IMR-90 (cell line): Measurements from ENCODE around the gene PARVB. TPM values are rescaled to one million over a fixed set of nuclear protein-coding genes. Genes with fewer than 3 reads are reported as not detected.
A peak's percentile ranks its signal among the peaks of the same experiment; 100 is the strongest.

Experiments
- ATAC-seq: fragments of 200-7000 bp; cut with Tn5 transposase; 2 replicates; pipeline ENCODE4 v1.9.1; 2020; ENCODE audit warnings: low read depth, mild to moderate bottlenecking, moderate library complexity
- BruUV-seq: library from RNA; stranded (reverse); fragments of 400-500 nt; replicated peaks from 2 replicates; lab custom pipeline; 2021; lab: Mats Ljungman, UMichigan
- CTCF ChIA-PET: fragments of 300-600 bp; formaldehyde crosslinking; extraction: SDS; loops from one replicate; lab custom pipeline; 2021; ENCODE audit warnings: antibody characterized with exemption; lab: Yijun Ruan, JAX
- POLR2A ChIA-PET: fragments of 300-600 bp; sonication (Branson Sonifier 250); formaldehyde crosslinking; loops from one replicate; lab custom pipeline; 2022; ENCODE audit warnings: antibody characterized with exemption; ENCODE audit not compliant: unreplicated experiment; lab: Charles Lee
- DNase-seq: peaks from one replicate; pipeline ENCODE4 v3.0.0; 2013
- H2AFZ ChIP-seq: replicated peaks from 2 replicates; pipeline ENCODE3; 2013; ENCODE audit warnings: low read length, mild to moderate bottlenecking; ENCODE audit not compliant: poor library complexity
- H2AK5ac ChIP-seq: 2 replicates; pipeline ENCODE4 v1.6.1; 2013; ENCODE audit warnings: low read depth, low read length, inconsistent platforms
- H2AK9ac ChIP-seq: replicated peaks from 2 replicates; pipeline ENCODE3; 2013; ENCODE audit warnings: mild to moderate bottlenecking, low read depth, low read length, moderate library complexity; ENCODE audit not compliant: poor library complexity
- H2BK120ac ChIP-seq: 2 replicates; pipeline ENCODE4 v1.6.1; 2013; ENCODE audit warnings: low read depth, low read length, inconsistent platforms
- H2BK15ac ChIP-seq: 3 replicates; pipeline ENCODE4 v1.6.1; 2013; ENCODE audit warnings: low read depth, low read length, inconsistent platforms
- H2BK20ac ChIP-seq: 2 replicates; pipeline ENCODE4 v1.6.1; 2013; ENCODE audit warnings: low read depth, mild to moderate bottlenecking, inconsistent platforms, low read length, moderate library complexity
- H2BK5ac ChIP-seq: 2 replicates; pipeline ENCODE4 v1.6.1; 2013; ENCODE audit warnings: mild to moderate bottlenecking, low read depth, low read length, inconsistent platforms; ENCODE audit not compliant: poor library complexity, severe bottlenecking
- H3K14ac ChIP-seq: replicated peaks from 2 replicates; pipeline ENCODE4 v1.6.1; 2013; ENCODE audit warnings: low read depth, low read length, inconsistent platforms
- H3K18ac ChIP-seq: 2 replicates; pipeline ENCODE4 v1.6.1; 2013; ENCODE audit warnings: low read depth, low read length, control low read depth
- H3K23ac ChIP-seq: 2 replicates; pipeline ENCODE4 v1.6.1; 2013; ENCODE audit warnings: low read depth, low read length, inconsistent platforms
- H3K27ac ChIP-seq: 2 replicates; pipeline ENCODE4 v1.5.1; 2013; ENCODE audit warnings: mild to moderate bottlenecking, control low read depth, low read length; ENCODE audit not compliant: insufficient read depth
- H3K27me3 ChIP-seq: 2 replicates; pipeline ENCODE4 v1.6.1; 2013; ENCODE audit warnings: low read length; ENCODE audit not compliant: control insufficient read depth, insufficient read depth
- H3K36me3 ChIP-seq: 2 replicates; pipeline ENCODE4 v1.6.1; 2013; ENCODE audit warnings: low read length, mixed read lengths; ENCODE audit not compliant: control insufficient read depth, insufficient read depth
- H3K4ac ChIP-seq: 2 replicates; pipeline ENCODE4 v1.6.1; 2013; ENCODE audit warnings: low read depth, low read length, inconsistent platforms
- H3K4me1 ChIP-seq: 2 replicates; pipeline ENCODE4 v1.6.1; 2013; ENCODE audit warnings: low read length, mixed read lengths; ENCODE audit not compliant: control insufficient read depth, insufficient read depth
- H3K4me2 ChIP-seq: 2 replicates; pipeline ENCODE4 v1.6.1; 2013; ENCODE audit warnings: low read depth, mild to moderate bottlenecking, control low read depth, low read length, moderate library complexity
- H3K4me3 ChIP-seq: 2 replicates; pipeline ENCODE4 v1.5.1; 2013; ENCODE audit warnings: low read depth, mild to moderate bottlenecking, control low read depth, low read length, moderate library complexity; ENCODE audit not compliant: insufficient read depth
- H3K56ac ChIP-seq: 2 replicates; pipeline ENCODE4 v1.6.1; 2013; ENCODE audit warnings: low read length, inconsistent platforms; ENCODE audit not compliant: insufficient read depth; ENCODE audit errors: extremely low read depth
- H3K79me1 ChIP-seq, 2 experiments: 2 replicates each; pipeline ENCODE4 v1.6.1; 2013; ENCODE audit warnings: low read length in 2 of 2, inconsistent platforms in 1 of 2, low read depth in 1 of 2
- H3K9ac ChIP-seq: 2 replicates; pipeline ENCODE4 v1.6.1; 2013; ENCODE audit warnings: low read depth, low read length, control low read depth
- H3K9me1 ChIP-seq: 2 replicates; pipeline ENCODE4 v1.6.1; 2013; ENCODE audit warnings: low read length, inconsistent platforms; ENCODE audit not compliant: insufficient read depth
- H3K9me3 ChIP-seq: 2 replicates; pipeline ENCODE4 v1.6.1; 2013; ENCODE audit warnings: low read length; ENCODE audit not compliant: control insufficient read depth, insufficient read depth
- H4K20me1 ChIP-seq: 2 replicates; pipeline ENCODE4 v1.6.1; 2013; ENCODE audit warnings: low read length, inconsistent platforms; ENCODE audit not compliant: insufficient read depth
- H4K5ac ChIP-seq: 2 replicates; pipeline ENCODE4 v1.6.1; 2013; ENCODE audit warnings: mild to moderate bottlenecking, low read depth, low read length, control low read depth
- H4K8ac ChIP-seq, 2 experiments: 2 replicates each; pipeline ENCODE4 v1.6.1; 2013; ENCODE audit warnings: low read depth in 2 of 2, low read length in 2 of 2, control low read depth in 1 of 2, inconsistent platforms in 1 of 2
- H4K91ac ChIP-seq: 2 replicates; pipeline ENCODE4 v1.6.1; 2013; ENCODE audit warnings: low read depth, low read length, inconsistent platforms; ENCODE audit not compliant: insufficient read depth
- MAZ ChIP-seq: IDR thresholded peaks from 2 replicates; pipeline ENCODE4 v1.6.1; 2012; ENCODE audit warnings: low read depth, mild to moderate bottlenecking, low read length, improper control_type of control experiment, moderate library complexity, borderline replicate concordance
- SMC3 ChIP-seq: fragments of 150-350 bp; IDR thresholded peaks from 2 replicates; pipeline ENCODE4 v1.6.1; 2016; ENCODE audit warnings: low read depth, mild to moderate bottlenecking, antibody characterized with exemption, low read length, moderate library complexity
- WGBS, 2 experiments: methylation state at CpG; one replicate each; pipeline versions ENCODE4 v1.1.5 to v1.1.7; 2013; ENCODE audit warnings: missing lambda C conversion rate in 2 of 2; ENCODE audit not compliant: insufficient read length in 1 of 2; ENCODE audit errors: extremely low coverage in 2 of 2; 5-methylcytosine and 5-hydroxymethylcytosine counted together
- dilution Hi-C: fragments of 300-500 bp; cut with HindIII; formaldehyde crosslinking; loops from one replicate; pipeline ENCODE4 v1.14.3; 2018; ENCODE audit warnings: low sequenced_read_pairs; ENCODE audit not compliant: unreplicated experiment
- in situ Hi-C: fragments of 300-500 bp; cut with MboI; formaldehyde crosslinking; loops from 3 replicates; pipeline ENCODE4 v1.14.3; 2019; ENCODE audit warnings: low sequenced_read_pairs, inconsistent platforms, mixed read lengths
- intact Hi-C: fragments of 100-400 bp; cut with micrococcal nuclease; formaldehyde crosslinking; loops from 2 replicates; pipeline ENCODE4 v1.10.0; 2022
- polyA plus RNA-seq, 3 experiments: library from polyadenylated mRNA; depleted of rRNA; stranded (reverse); fragments of >200 nt; gene quantifications; 2 replicates each; pipeline ENCODE4 v1.2.3, GENCODE V29; 2012; ENCODE audit warnings: low replicate concordance in 1 of 3
- total RNA-seq: library from RNA; depleted of rRNA; stranded (reverse); fragments of >200 nt; gene quantifications from 2 replicates; pipeline ENCODE4 v1.2.3, GENCODE V29; 2012

Gene PARVB
- total and polyA plus RNA-seq, 2 of the 4 experiments (the other 2 are of a cell fraction), result 44.3 to 53.9 TPM

- ATAC-seq, result peak; percentile 82
- Histone ChIP-seq H2AK9ac (peak overlapping the region; percentile 96), H3K4me3 (peak overlapping the region; percentile 63), H3K4ac (peak overlapping the region; percentile 95), H2AFZ (peak overlapping the region; percentile 96), H3K27me3 (no peaks in the 10 kb centered on the region), H2BK5ac (peak overlapping the region; percentile 70), H2BK20ac (0 out of 2 replicates have a peak overlapping the region, but pooled peaks have one; percentile 14), H2BK120ac (peak overlapping the region; percentile 76), H4K5ac (peak overlapping the region; percentile 98), H4K91ac (peak overlapping the region; percentile 71), H3K36me3 (no peaks in the 10 kb centered on the region), H2AK5ac (peak overlapping the region; percentile 37; the same call in 1 of the 2 replicates), H3K56ac (peak overlapping the region; percentile 61), H4K8ac (peak overlapping the region; percentile 61 to 94), H2BK15ac (peak overlapping the region; percentile 12; the same call in 1 of the 3 replicates), H3K27ac (peak overlapping the region; percentile 80), H3K9me1 (peaks cover 24% of the 10 kb centered on the region), H3K4me2 (peak overlapping the region; percentile 96), H3K4me1 (peaks cover 19% of the 10 kb centered on the region), H3K14ac (peak overlapping the region; percentile 85), H3K9me3 (no peaks in the 10 kb centered on the region), H3K9ac (peak overlapping the region; percentile 94), H3K23ac (peak overlapping the region; percentile 79), H4K20me1 (0 out of 2 replicates have a peak, but pooled peaks cover 4% of the 10 kb centered on the region), H3K18ac (peak overlapping the region; percentile 82), H3K79me1 (peaks cover 21 to 76% of the 10 kb centered on the region in 2 experiments)
- DNase-seq, result peak; percentile 12
- dilution Hi-C loops, result no loop called here
- WGBS, 2 experiments, result 12% methylated on average over 21 of the region's 54 CpGs; no CpG with 5 or more reads in 1 of the 2 experiments
- ChIA-PET POLR2A (no interaction called here), CTCF (interaction anchor here (0.6 to 1.1 kb wide), 2 partner anchors 11 to 19 kb away, joined by 3 read pairs; no protein-coding TSS in a partner anchor)
- intact Hi-C loops, result no loop called here
- in situ Hi-C loops, result no loop called here
- peak; percentile 5; the same call in 1 of the 2 replicates for TF ChIP-seq MAZ
- no peak for TF ChIP-seq SMC3
- BruUV-seq, result no TSS peak
These were observed 456 bp upstream of the PARVB start for GRCh38 chr22:44023404-44024287.
